Stimulated activated CD4-positive, alpha-beta T cell treated with anti-CD3 and anti-CD28 coated beads, Interleukin-4, amount 100 ng/mL, for 1 hour (primary cell): ENCODE data around the gene RLN1.
"Not testable (repeated sequence)": the region's sequence is repeated elsewhere in the genome, so short reads cannot be mapped to it uniquely, and the experiment has no call there.

Experiments used
- DNase-seq: peaks from one replicate; pipeline ENCODE4 v3.0.0-alpha.2; 2020

The RLN1 gene

DNA sequence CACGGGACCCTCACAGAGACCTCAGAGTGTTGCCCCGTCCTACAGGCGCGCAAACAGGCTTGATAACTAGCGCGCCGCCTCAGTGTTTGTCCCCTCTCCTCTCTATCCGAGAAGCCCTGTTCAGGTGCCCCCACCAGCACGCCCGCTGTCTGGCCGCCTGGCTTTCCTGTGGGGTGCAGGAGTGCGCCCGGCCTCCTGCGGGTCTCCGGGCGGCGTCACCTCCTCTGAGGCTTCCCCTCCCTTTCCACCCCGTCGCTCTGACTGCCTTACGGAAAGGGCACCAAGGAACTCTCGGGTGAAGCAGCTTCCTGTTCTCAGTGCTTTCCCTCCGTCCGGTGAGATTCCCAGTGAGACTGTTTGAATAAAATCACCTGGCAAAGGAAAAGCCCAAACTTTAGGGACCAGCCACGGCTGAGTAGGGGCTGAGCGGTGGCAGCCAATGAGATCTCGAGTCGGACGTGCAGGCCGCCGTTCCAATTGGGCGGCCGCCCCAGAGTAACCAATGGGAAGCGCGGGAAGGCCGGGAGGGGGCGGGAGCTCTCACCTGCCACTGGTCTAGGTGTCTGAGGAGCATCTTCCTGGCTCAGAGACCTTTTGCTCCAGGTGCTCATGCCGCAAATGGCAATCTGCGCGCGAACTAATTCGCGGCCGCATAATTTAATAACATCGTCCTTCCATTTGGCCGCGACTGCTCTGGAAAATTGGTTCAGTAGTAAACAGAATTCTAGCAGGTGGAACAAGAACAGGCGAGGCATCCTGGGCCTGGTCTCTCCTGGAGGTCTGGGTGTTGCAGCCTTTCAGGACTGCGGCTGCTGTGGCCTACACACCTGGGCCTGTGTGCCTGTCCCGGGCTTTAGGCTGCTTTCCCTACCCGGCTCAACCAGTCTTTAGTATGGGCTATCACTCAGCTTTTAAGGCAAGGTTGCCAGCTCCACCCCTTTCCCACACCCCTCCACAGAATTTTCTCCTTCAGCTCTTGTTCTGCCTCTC is at the start of gene RLN1:
TSS of gene RLN1 (minus strand) at position 885 of the 990 bp plus-strand sequence. CDS start at position 755, 130 bp downstream.
- DNase-seq: peak; percentile 8

DNA sequence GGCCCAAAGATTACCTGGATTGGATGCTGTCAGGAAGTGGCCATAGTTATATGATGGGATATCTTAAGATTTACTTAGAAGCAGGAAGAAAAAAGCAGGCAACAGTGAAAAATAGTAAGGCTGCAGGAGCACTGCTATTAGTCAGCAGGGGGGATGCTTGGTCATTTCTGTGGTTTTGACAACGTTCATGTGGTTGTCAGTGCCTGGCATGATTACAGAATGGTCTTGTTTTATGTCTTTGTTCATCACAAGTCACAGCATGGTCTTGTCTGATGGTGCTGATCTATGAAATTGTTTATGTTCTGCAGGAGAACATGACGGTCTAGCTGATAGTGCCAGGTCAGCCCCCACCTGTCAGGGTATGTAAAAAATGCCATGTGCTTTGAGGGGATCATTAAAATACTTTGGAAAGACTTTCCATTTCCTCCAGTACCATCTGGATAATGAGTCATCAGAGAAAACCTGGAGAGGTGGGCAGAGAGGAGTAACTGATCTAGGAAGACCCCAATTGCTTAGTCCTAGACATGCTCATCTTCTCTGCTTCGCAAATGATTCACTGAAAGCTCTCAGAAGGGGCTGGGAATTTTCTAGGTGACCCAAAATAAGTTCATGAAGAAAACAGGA is 49.5 kb upstream of the RLN1 start:
- DNase-seq: no peak

DNA sequence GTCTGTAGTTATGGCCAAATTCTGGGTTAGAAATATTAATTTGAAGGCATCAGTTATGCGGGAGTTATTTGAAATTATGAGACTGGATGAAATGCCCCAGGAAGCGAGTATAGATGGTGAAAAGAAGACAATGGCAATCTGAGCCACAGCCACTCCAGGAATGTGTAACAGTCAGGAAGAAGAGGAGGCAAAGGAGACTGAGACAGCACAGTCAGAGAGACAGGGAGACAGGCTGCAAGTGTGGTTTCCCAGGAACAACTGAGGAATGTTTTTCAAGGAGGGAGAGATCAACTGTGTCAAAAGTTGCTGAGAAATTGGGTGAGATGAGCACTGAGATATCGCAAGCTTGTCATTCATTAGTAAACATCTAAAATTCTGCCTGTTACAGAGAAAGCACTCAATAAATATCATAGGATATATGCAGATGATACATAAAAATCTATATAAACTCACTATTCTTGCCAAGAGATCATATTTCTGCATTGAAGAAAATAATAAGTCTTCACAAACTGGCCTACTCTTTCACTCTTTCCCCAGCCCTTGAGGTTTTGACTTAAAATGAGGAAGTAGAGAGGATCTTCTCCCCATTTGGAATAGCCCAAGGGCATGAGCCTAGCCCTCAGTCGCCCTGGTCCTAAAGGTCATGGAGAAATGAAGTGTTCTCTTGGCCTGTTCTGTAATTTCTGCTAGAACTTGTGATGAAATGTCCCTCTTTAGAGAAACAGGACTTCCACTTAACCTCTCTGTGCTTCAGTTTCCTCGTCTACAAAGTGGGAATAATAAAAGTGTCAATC is 48.5 kb upstream of the RLN1 start:
- DNase-seq: no peak

DNA sequence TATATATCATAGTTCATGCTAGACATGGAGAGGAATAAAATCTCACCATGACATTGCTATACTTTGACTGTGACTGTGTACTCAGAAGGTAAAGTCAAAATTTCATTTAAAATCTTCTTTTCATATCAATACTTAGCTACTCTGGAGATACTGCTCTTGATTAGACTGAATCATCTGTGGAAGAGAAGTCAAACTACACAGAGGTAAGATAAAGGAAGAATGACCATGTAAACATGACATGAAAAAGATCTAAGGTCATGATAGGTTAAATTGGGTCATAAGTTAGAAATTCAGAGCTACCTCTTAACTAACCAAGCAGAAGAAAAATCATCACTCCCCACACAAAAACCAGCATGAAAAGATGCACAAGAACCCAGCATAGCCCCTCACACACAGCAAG is 44.8 kb upstream of the RLN1 start:
- no peak for DNase-seq

DNA sequence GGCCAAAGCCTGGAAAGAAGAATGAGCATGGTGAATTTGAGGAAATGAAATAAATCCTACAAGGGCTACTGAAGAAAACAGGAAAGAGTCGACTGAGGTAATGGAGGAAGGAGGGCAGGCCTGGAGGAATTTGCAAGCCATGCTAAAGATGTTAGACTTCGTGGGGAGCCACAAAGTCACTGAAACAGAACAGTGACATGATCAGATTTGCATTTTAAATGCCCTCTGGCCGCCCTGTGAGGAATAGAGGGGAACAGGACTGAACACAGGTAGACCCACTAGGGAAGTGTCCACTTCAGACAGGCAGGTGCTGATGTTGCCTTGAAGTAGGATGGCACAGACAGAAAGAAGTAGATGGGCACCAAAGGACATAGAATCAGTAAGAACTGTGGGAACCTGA is 42.8 kb upstream of the RLN1 start:
- no peak for DNase-seq

DNA sequence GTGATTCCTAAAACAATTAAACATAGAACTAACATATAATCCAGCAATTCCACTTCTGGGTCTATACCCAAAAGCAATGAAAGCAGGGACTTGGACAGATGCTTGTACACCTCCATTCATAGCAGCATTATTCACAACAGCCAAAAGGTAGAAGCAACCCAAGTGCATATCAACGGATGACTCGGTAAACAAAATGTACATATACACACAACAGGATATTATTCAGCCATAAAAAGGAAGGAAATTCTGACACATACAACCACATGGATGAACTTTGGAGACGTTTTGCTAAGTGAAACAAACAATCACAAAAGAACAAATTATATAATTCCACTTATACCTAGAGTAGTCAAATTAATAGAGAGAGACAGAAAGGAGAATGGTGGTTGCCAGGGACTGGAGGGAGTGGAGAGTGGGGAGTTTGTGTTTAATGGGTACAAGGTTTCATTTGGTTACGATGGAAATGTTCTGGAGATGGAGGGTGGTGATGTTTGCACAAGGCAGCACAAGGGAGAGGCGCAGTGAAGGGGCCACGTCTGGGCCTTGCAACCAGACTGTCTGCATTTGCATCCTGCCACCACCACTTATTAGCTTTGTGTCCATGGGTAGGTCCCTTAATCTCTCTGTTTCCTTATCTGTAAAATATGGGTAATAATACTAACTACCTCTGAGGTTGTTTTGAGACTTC is 36.3 kb upstream of the RLN1 start:
- DNase-seq: no peak

DNA sequence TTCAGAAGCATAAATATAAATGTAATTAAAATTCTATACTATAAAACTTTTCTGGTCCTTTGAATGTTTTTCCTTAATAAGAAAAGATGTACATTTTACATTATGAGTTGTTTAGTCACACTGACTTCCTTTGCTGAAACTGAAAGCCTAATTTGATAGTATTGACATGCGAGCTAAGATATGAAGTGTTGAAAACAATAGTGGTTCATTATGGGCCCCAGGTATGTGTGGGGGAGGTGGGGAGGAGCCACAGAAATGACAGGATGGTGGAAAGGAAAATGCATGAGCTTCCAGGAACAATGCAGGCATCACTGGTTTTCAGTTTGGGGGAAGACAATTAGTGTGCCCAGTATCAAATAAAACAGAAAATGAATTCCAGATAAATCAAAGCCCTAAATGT is 35.4 kb upstream of the RLN1 start:
- peak; percentile 16 for DNase-seq

DNA sequence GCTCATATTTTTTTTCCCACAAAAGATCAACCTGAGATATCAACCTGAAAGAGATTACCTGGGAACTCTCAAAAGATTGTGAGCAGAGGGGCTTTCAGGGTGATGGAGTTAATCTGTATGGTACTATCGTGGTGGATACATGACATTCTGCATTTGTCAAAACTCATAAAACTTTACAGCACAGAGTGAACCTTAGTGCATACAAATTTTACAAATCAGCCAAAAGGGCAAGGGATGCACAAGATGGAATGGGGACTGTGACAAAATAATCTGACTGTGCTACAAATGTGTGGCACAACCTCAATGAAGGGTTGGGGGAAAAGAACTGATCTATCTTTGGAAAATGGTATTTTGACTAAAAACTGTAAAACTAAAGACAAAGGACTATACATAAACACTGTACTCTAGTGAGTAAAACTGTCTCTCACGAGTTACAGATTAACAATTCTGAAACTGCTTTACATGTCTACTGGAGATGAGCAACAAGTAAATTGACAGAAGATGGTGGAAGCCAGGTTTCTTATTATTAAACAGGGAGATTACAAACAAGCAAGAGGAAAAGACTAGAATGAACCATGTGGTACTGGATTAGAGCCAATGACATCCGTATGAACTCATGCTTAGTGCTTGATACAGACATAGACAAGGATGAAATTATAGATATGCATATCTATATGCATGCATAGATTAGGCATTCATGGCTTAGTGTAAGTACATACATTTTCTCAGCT is 24.8 kb upstream of the RLN1 start:
- no peak for DNase-seq

- no peak for DNase-seq
These were observed 21.8 kb upstream of the RLN1 start for GRCh38 chr9:5361326-5362010.

DNA sequence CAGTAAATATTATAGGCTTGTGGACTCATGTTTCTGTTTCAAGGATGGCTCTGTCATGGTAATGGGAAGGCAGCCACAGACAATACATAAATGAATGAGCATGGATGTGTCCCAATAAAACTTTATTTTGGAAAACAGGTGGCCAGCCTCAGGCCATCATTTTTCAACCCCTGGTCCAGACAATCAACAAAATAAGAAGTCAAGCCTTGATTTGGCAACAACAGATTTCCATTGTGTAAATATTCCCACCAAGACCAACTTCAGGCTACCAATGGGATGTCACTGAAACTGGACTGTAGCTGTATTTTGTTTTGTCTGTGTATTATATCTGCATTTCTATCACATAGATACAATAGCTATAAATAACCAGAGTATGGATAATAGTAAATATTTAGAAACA is 20.7 kb upstream of the RLN1 start:
- no peak for DNase-seq

- DNase-seq: no peak
These were observed 17.9 kb upstream of the RLN1 start for GRCh38 chr9:5357431-5358105.

- no peak for DNase-seq
These were observed 16.1 kb upstream of the RLN1 start for GRCh38 chr9:5355817-5356216.

DNA sequence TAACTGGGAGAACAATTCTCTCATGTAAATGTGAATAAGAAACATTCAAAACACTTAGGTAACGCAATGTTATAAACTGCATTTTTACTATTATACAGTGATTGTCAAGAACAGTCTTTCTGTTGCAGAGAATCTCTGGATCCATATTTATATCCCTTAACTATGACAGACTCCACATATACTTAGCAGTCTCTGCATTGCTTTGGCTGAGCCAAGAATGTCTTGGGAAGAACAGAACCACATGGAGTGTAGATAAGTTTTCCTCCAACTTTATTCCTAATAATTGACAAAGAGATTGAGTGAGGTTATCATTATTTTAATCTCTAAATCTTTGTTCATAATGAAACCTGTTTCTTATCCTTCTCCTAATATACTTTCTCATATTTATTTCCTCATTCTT is 15.6 kb upstream of the RLN1 start:
- no peak for DNase-seq

DNA sequence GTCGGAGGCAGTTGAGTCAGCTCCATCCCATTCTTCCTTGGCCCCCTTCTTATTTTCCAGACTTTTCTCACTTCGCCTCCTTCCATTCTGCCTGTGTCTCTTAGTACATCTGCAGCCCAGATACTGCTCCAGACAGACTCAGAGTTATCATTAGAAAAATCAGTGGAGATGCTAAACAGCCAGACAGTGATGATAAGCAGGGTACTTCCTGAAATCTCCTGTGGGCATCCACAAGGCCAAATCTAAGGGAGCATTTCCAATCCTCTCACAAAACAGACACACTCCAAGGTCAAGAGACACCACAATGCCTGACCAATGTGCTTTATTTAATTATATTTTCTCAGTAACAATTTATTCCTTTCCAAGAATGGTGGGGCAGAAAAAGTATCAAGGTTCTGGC is 14.5 kb upstream of the RLN1 start:
- DNase-seq: no peak

- DNase-seq: no peak
These were observed 13.1 kb upstream of the RLN1 start for GRCh38 chr9:5352637-5353248.

GRCh38 chr9:5336688-5337087 is 3.0 kb downstream of the RLN1 start:
- no peak for DNase-seq

DNA sequence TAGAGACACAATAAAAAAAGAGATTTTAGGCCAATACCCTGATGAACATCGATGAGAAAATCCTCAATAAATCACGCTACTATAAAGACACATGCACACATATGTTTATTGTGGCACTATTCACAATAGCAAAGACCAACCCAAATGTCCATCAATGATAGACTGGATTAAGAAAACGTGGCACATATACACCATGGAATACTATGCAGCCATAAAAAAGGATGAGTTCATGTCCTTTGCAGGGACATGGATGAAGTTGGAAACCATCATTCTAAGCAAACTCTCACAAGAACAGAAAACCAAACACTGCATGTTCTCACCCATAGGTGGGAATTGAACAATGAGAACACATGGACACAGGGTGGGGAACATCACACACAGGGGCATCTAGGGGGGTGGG is 8.4 kb downstream of the RLN1 start:
- DNase-seq: not testable (repeated sequence)

DNA sequence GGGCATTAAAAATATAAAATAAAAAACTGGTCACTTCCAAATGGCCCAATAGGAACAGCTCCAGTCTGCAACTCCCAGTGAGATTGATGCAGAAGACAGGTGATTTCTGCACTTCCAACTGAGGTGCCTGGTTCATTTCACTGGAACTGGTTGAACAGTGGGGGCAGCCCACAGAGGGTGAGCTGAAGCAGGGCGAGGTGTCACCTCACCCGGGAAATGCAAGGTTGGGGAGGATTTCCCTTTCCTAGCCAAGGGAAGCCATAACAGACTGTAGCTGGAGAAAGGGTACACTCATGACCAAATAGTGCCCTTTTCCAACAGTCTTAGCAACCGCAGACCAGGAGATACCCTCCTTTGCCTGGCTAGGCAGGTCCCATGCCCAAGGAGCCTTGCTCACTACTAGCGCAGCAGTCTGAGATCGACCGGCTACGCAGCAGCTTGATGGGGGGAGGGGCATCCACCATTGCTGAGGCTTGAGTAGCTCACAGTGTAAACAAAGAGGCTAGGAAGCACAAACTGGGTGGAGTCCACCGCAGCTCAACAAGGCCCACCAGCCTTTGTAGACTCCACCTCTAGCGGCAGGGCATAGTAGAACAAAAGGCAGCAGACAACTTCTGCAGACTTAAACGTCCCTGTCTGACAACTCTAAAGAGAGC is 12.7 kb downstream of the RLN1 start:
- DNase-seq: no peak

DNA sequence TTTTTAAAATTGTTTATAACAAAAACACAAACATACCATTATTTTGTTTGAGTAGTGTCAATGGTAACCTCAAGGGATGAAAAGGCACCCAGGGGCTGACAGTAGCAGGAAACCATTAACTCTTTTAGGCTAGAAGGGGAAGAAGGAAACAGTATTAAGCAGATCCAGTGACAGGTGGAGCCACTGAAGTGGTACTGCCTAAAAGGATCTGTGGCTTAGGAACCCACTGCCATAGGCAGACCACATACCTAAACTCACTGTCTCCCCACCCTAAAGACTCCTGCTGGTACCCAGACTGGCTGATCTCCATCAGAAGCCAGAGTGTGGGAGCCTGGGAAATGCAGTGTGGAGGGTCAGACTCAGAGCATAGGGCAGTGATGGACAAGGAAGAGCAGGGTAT is 13.5 kb downstream of the RLN1 start:
- DNase-seq: no peak

DNA sequence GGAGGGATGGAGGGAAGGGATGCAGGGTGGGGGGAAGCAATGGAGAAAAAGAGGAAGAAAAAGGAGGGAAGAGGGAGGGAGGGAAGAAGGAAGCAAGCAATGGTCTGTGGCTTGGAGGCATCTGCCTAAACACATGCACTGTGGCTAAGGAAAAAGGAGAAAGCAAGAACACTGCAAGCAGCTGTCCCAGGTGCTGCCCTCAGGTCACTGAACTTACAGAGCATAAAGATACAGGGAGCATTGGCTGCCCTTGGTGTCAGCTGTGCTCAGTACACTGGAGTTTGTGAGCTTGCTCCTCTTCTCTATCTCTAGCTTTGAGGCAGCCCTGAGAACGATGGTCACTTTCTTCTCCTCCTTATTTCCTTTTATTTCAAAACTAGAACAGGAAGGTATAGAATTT is 18.1 kb downstream of the RLN1 start:
- DNase-seq: not testable (repeated sequence)
